HG02885 (cell line): ENCODE data around the gene RBFOX1.

Experiments
- ATAC-seq: cut with Tn5 transposase; IDR thresholded peaks from one replicate; pipeline ENCODE4 v1.9.1; 2021; ENCODE audit warnings: mild to moderate bottlenecking; ENCODE audit not compliant: unreplicated experiment, poor library complexity

The RBFOX1 gene

GRCh38 chr16:7731141-7731540 lies 398.5 kb downstream of the RBFOX1 start:
- ATAC-seq: no peak

DNA sequence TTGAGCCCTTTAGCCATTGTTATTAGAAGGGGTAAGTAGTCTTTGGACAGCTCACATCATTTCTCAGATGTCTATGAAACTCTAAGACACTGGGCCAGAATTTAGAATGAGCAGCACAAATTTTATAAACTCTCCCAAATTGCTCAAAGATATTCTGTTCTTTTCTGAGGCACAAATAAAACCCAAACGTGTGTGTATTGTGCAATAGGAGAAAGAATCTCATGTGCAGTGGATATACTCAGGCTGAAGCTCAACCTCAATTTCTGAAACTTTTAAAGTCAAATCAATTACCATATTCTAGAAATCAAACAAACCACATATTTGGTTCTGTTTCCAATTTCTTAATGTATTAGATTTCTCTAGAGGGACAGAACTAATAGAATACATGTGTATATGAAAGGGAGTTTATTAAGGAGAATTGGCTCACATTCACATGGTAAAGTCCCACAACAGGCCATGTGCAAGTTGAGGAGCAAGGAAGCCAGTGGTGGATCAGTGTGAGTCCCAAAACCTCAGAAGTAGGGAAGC lies 403.6 kb downstream of the RBFOX1 start:
- no peak for ATAC-seq

GRCh38 chr16:7742626-7743025 lies 410.0 kb downstream of the RBFOX1 start:
- ATAC-seq: no peak

GRCh38 chr16:7744546-7745264 lies 412.1 kb downstream of the RBFOX1 start:
- ATAC-seq: no peak

DNA sequence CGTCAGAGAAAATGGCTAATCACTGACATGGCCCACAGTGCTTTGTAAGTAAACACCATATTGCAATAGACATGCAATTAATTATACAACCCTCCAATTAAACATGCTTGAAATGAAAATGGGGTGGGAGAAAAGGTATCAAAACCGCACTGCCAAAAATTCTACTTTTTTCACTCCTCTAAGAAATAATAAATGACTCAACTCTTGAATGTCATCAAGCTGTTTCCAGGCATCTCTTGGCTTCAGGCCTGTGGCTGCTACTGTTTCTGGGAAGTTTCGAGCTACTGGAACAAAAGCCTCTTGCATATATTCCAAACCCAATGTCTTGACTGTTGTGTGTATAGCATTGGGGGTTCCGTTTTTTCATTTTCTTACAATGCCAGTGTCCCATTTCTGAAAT lies 412.6 kb downstream of the RBFOX1 start:
- no peak for ATAC-seq

DNA sequence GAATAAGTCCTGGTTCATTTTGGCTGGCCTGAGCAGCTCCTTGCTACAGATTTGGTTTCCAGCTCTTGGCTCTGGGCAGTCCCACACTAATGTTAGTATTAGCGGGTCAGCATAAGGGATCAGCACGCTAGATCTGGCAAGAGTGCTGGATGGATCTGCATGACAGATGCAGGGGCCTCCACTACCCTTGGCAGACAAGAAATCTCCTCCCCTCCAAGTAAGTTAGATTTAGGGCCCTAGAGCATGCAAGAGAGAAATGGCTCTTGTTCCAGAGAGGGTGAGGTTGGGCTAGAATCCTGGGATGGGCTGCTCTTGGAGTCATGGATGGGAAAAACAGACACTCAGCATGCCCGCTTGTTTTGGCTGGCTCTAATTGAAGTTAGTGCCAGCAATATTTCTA lies 414.3 kb downstream of the RBFOX1 start:
- ATAC-seq: no peak

DNA sequence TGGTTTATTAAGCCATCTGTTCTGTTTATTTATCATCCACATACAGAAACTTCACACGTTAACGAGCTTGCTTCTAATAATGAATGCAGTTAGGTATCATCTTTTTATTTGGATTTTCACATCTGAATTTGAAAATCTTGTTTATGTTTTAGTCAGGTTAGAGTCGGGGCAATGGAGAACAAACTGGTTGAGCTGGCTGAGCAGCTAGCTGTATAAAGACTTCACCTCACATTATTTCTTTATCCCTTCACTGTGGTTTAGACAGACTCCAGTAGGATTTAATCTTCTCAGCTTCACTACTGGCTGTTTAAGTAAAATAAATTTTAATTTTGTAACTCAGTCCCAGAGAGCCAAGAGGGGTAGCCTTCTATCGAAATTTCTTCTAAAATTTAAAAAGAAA lies 415.9 kb downstream of the RBFOX1 start:
- ATAC-seq: no peak

DNA sequence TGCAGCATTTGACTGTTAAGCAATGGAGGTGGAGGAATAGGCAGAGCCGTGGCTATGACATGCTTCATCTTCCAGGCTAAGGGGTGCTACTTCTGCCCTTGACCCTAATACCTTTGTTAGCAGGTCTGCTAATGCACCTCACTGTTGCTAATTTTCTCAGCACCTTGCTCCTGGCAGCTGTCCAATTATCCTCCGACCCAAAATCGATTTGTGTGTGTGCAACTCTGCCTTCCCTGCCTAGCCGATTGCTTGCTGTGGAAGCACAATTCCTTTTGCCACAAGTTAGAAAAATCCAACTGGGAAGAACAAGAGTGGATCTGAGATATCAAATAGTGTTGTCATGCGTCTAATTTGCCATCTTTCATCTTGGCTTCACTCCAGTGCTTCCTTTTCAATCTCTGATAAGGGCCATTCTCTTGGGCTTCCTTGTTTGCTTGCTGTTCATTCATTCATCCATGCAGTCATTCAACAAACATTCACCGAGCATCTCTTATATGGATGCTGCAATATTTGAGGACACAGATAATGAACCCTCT lies 422.8 kb downstream of the RBFOX1 start:
- no peak for ATAC-seq
